Inferior parietal cortex (tissue), 1 donor: ENCODE results near the gene PRKCZ.

Source experiments
- DNase-seq: peaks from one replicate; pipeline ENCODE4 v3.0.0-alpha.2; 2016; ENCODE audit errors: extremely low spot score

Gene PRKCZ

GRCh38 chr1:2156866-2157265, 106.7 kb downstream of the PRKCZ start:
- no peak for DNase-seq

GRCh38 chr1:2157856-2158255, 107.6 kb downstream of the PRKCZ start:
- no peak for DNase-seq

GRCh38 chr1:2158272-2158671, 108.1 kb downstream of the PRKCZ start:
- DNase-seq = no peak

GRCh38 chr1:2159124-2159523, 108.9 kb downstream of the PRKCZ start:
- DNase-seq = no peak

GRCh38 chr1:2160451-2161300, 110.5 kb downstream of the PRKCZ start:
- no peak for DNase-seq

- no peak for DNase-seq
Measured at GRCh38 chr1:2163205-2163604, 113.0 kb downstream of the PRKCZ start.

GRCh38 chr1:2165646-2166045, 115.4 kb downstream of the PRKCZ start:
- DNase-seq = no peak

GRCh38 chr1:2166254-2166653, 116.0 kb downstream of the PRKCZ start:
- no peak for DNase-seq

- no peak for DNase-seq
Measured at GRCh38 chr1:2166695-2167094, 116.5 kb downstream of the PRKCZ start.

- DNase-seq = no peak
Measured at GRCh38 chr1:2168090-2168489, 117.9 kb downstream of the PRKCZ start.

GRCh38 chr1:2168535-2168934, 118.3 kb downstream of the PRKCZ start:
- DNase-seq = no peak

- no peak for DNase-seq
Measured at GRCh38 chr1:2169200-2169836, 119.1 kb downstream of the PRKCZ start.

- DNase-seq = no peak
Measured at GRCh38 chr1:2170211-2170610, 120.0 kb downstream of the PRKCZ start.

GRCh38 chr1:2172012-2172411, 121.8 kb downstream of the PRKCZ start:
- no peak for DNase-seq

- DNase-seq = no peak
Measured at GRCh38 chr1:2172551-2173146, 122.4 kb downstream of the PRKCZ start.

GRCh38 chr1:2173546-2174347, 123.5 kb downstream of the PRKCZ start:
- no peak for DNase-seq

- DNase-seq = peak; percentile 34
Measured at GRCh38 chr1:2174348-2175054, 124.3 kb downstream of the PRKCZ start.

GRCh38 chr1:2175055-2175414, 124.8 kb downstream of the PRKCZ start:
- no peak for DNase-seq

- DNase-seq = no peak
Measured at GRCh38 chr1:2175681-2176454, 125.7 kb downstream of the PRKCZ start.

- DNase-seq = no peak
Measured at GRCh38 chr1:2176615-2177014, 126.4 kb downstream of the PRKCZ start.

- no peak for DNase-seq
Measured at GRCh38 chr1:2177541-2177940, 127.3 kb downstream of the PRKCZ start.
